Measurements from ENCODE around the gene TEKT5.

DNA sequence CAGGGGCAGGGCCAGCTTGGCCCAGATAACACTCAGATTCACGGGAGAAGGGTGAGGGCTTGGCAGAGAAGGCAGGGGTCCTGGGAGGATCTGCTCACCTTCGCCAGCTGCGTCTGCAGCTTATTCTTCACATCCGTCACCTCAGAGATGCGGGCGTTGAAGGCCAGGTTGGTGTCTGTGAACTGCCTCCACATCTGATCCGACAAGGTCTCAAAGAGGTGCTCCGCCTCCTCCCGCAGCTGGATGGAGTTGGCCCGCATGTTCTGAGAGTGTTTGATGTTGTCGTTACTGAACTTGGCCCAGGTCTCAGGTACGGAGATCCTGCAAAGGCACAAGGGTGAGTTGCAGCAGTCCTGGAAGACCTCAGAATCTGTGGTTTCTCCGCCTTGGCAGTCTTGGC is 18.9 kb downstream of the TEKT5 start:
- TF ChIP-seq, protein P1, sequence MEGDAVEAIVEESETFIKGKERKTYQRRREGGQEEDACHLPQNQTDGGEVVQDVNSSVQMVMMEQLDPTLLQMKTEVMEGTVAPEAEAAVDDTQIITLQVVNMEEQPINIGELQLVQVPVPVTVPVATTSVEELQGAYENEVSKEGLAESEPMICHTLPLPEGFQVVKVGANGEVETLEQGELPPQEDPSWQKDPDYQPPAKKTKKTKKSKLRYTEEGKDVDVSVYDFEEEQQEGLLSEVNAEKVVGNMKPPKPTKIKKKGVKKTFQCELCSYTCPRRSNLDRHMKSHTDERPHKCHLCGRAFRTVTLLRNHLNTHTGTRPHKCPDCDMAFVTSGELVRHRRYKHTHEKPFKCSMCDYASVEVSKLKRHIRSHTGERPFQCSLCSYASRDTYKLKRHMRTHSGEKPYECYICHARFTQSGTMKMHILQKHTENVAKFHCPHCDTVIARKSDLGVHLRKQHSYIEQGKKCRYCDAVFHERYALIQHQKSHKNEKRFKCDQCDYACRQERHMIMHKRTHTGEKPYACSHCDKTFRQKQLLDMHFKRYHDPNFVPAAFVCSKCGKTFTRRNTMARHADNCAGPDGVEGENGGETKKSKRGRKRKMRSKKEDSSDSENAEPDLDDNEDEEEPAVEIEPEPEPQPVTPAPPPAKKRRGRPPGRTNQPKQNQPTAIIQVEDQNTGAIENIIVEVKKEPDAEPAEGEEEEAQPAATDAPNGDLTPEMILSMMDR (IDR thresholded peaks at IDR 0.05), result no peak
- TF ChIP-seq POLR2A (IDR thresholded peaks at IDR 0.05), result no peak

All from heart left ventricle (tissue), 13 donors.